Heart left ventricle (tissue), 13 donors: Measurements from ENCODE around the gene FPR1.

Source experiments
- POLR2A ChIP-seq, 2 donors: fragments of 450-650 bp; IDR thresholded peaks; one replicate each; pipeline ENCODE4 v1.6.1; 2017; ENCODE audit warnings: antibody characterized with exemption in 2 of 2, mild to moderate bottlenecking in 2 of 2, moderate library complexity in 2 of 2
- TF ChIP-seq, protein P1 (sequence below), 12 donors: fragments of 200-600 bp; sonication (generic) in 4 of 12; IDR thresholded peaks; one replicate each; pipeline versions ENCODE4 v1.5.0 to v1.8.0; 2018 to 2022; ENCODE audit warnings: antibody characterized with exemption in 12 of 12, mild to moderate bottlenecking in 5 of 12
- donor health status: ischemic (EF 13 %, LVEDD 7.1; RV severe dilation, severe dysfunction).
- donor health status: DM: no; HTN: yes; CAD: no.
- donor health status: DM: no; HTN: no; CAD: no.
- donor health status: ischemic (EF 25% LVEDD 6.9; RV normal size, moderate dysfunction).
- donor health status: ischemic (EF 25% LVEDD 5.7; RV mildly dilated, moderate dysfunction).
- donor health status: ischemic (EF 35%, LVEDD 5.7; RV mildly dilated, moderate dysfunction).
- donor health status: nonischemic (EF 11% LVEDD 7.7; RV severe dilation, severe dysfunction).
- donor health status: DM: yes; HTN: yes; CAD: no.
- donor health status: PGD.
- donor health status: ischemic (EF 29% LVEDD 5.4; RV normal size, mild dysfunction).
- donor health status: nonischemic (EF 23%, LVEDD 6.1; RV moderate dilation, normal function).

DNA sequence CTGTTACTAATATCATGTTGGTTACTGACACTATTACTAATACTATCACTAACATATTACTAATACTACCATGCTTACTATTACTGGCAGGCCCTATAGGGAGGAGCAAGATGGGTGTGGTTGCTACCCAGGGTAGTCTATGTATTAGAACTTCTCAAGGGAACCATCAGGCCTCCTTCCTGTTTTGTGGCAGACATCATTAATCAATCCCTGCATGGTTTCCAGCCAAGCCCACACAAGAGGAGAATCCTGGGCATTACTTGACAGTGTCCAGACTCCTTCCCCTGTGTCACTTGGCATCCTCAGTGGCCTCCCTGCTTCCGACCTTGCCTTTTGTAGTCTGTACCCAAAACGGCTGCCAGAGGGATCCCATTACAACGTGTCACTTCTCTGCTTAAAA lies 36.8 kb downstream of the FPR1 start:
- TF ChIP-seq, protein P1, sequence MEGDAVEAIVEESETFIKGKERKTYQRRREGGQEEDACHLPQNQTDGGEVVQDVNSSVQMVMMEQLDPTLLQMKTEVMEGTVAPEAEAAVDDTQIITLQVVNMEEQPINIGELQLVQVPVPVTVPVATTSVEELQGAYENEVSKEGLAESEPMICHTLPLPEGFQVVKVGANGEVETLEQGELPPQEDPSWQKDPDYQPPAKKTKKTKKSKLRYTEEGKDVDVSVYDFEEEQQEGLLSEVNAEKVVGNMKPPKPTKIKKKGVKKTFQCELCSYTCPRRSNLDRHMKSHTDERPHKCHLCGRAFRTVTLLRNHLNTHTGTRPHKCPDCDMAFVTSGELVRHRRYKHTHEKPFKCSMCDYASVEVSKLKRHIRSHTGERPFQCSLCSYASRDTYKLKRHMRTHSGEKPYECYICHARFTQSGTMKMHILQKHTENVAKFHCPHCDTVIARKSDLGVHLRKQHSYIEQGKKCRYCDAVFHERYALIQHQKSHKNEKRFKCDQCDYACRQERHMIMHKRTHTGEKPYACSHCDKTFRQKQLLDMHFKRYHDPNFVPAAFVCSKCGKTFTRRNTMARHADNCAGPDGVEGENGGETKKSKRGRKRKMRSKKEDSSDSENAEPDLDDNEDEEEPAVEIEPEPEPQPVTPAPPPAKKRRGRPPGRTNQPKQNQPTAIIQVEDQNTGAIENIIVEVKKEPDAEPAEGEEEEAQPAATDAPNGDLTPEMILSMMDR (IDR thresholded peaks at IDR 0.05): no peak
- TF ChIP-seq POLR2A (IDR thresholded peaks at IDR 0.05): no peak
